Measurements from ENCODE around the gene C1orf35.

The C1orf35 gene

GRCh38 chr1:228105270-228105995 is 2.3 kb upstream of the C1orf35 start:
- Histone ChIP-seq H3K36me3 (ENCODE audit: control insufficient read depth in 5 of 5, insufficient read depth in 5 of 5, low read length in 5 of 5) (peaks cover 0 to 36% (median 28%) of the 10 kb centered on the region in 5 donors), H3K4me3 (ENCODE audit: low read depth in 1 of 5, low read length in 5 of 5) (no peak overlapping the region), H3K4me1 (ENCODE audit: control insufficient read depth in 5 of 5, insufficient read depth in 5 of 5, low read length in 5 of 5) (peaks cover 5 to 54% (median 46%) of the 10 kb centered on the region in 5 donors)

GRCh38 chr1:228104526-228105269 is 1.6 kb upstream of the C1orf35 start:
- Histone ChIP-seq H3K27ac (ENCODE audit: low read depth, low read length) (no peak overlapping the region), H3K4me1 (ENCODE audit: control insufficient read depth in 5 of 5, insufficient read depth in 5 of 5, low read length in 5 of 5) (peaks cover 5 to 46% (median 39%) of the 10 kb centered on the region in 5 donors), H3K27me3 (ENCODE audit: control insufficient read depth in 5 of 5, insufficient read depth in 4 of 5, low read length in 5 of 5) (no peaks in the 10 kb centered on the region), H3K9me3 (ENCODE audit: control insufficient read depth in 5 of 5, low read length in 5 of 5) (no peaks in the 10 kb centered on the region), H3K36me3 (ENCODE audit: control insufficient read depth in 5 of 5, insufficient read depth in 5 of 5, low read length in 5 of 5) (peaks cover 0 to 42% (median 32%) of the 10 kb centered on the region in 5 donors), H3K4me3 (ENCODE audit: low read depth in 1 of 5, low read length in 5 of 5) (no peak overlapping the region), H3K9ac (ENCODE audit: low read length in 5 of 5) (no peak overlapping the region)

More at GRCh38 chr1:228105270-228105995, 2.3 kb upstream of the C1orf35 start:
- no peak overlapping the region for H3K27ac ChIP-seq (ENCODE audit: low read depth, low read length)
- H3K27me3 ChIP-seq (ENCODE audit: control insufficient read depth in 5 of 5, insufficient read depth in 4 of 5, low read length in 5 of 5) = no peaks in the 10 kb centered on the region
- no peaks in the 10 kb centered on the region for H3K9me3 ChIP-seq (ENCODE audit: control insufficient read depth in 5 of 5, low read length in 5 of 5)
- no peak overlapping the region for H3K9ac ChIP-seq (ENCODE audit: low read length in 5 of 5)

- Histone ChIP-seq H3K27ac (ENCODE audit: low read depth, low read length) (no peak overlapping the region), H3K9ac (ENCODE audit: low read length in 5 of 5) (peak overlapping the region in 4 of 5 donors; percentile 8 to 69 (median 58)), H3K36me3 (ENCODE audit: control insufficient read depth in 5 of 5, insufficient read depth in 5 of 5, low read length in 5 of 5) (peaks cover 0 to 58% (median 50%) of the 10 kb centered on the region in 5 donors), H3K4me3 (ENCODE audit: low read depth in 1 of 5, low read length in 5 of 5) (peak overlapping the region in 4 of 5 donors; percentile 57 to 90 (median 85)), H3K9me3 (ENCODE audit: control insufficient read depth in 5 of 5, low read length in 5 of 5) (no peaks in the 10 kb centered on the region), H3K4me1 (ENCODE audit: control insufficient read depth in 5 of 5, insufficient read depth in 5 of 5, low read length in 5 of 5) (peaks cover 0 to 30% (median 26%) of the 10 kb centered on the region in 5 donors), H3K27me3 (ENCODE audit: control insufficient read depth in 5 of 5, insufficient read depth in 4 of 5, low read length in 5 of 5) (no peaks in the 10 kb centered on the region)
Measured at GRCh38 chr1:228101994-228102790, 933 bp downstream of the C1orf35 start.

GRCh38 chr1:228101614-228101993 is 1.5 kb downstream of the C1orf35 start:
- H3K4me1 ChIP-seq (ENCODE audit: control insufficient read depth in 5 of 5, insufficient read depth in 5 of 5, low read length in 5 of 5) = peaks cover 0 to 33% (median 26%) of the 10 kb centered on the region in 5 donors
- no peaks in the 10 kb centered on the region for H3K9me3 ChIP-seq (ENCODE audit: control insufficient read depth in 5 of 5, low read length in 5 of 5)
- peak overlapping the region in 2 of 5 donors; percentile 28 for H3K9ac ChIP-seq (ENCODE audit: low read length in 5 of 5)
- peaks cover 0 to 58% (median 53%) of the 10 kb centered on the region in 5 donors for H3K36me3 ChIP-seq (ENCODE audit: control insufficient read depth in 5 of 5, insufficient read depth in 5 of 5, low read length in 5 of 5)
- H3K27ac ChIP-seq (ENCODE audit: low read depth, low read length) = no peak overlapping the region
- H3K27me3 ChIP-seq (ENCODE audit: control insufficient read depth in 5 of 5, insufficient read depth in 4 of 5, low read length in 5 of 5) = no peaks in the 10 kb centered on the region
- peak overlapping the region in 3 of 5 donors; percentile 83 to 90 (median 87) for H3K4me3 ChIP-seq (ENCODE audit: low read depth in 1 of 5, low read length in 5 of 5)

GRCh38 chr1:228100822-228101613 is 2.1 kb downstream of the C1orf35 start:
- Histone ChIP-seq H3K4me1 (ENCODE audit: control insufficient read depth in 5 of 5, insufficient read depth in 5 of 5, low read length in 5 of 5) (peaks cover 0 to 38% (median 27%) of the 10 kb centered on the region in 5 donors), H3K27me3 (ENCODE audit: control insufficient read depth in 5 of 5, insufficient read depth in 4 of 5, low read length in 5 of 5) (no peaks in the 10 kb centered on the region), H3K9me3 (ENCODE audit: control insufficient read depth in 5 of 5, low read length in 5 of 5) (no peaks in the 10 kb centered on the region), H3K36me3 (ENCODE audit: control insufficient read depth in 5 of 5, insufficient read depth in 5 of 5, low read length in 5 of 5) (peaks cover 0 to 56% (median 49%) of the 10 kb centered on the region in 5 donors), H3K27ac (ENCODE audit: low read depth, low read length) (no peak overlapping the region), H3K4me3 (ENCODE audit: low read depth in 1 of 5, low read length in 5 of 5) (peak overlapping the region in 1 of 5 donors; percentile 90), H3K9ac (ENCODE audit: low read length in 5 of 5) (peak overlapping the region in 1 of 5 donors; percentile 28)

GRCh38 chr1:228099331-228099732 is 3.8 kb downstream of the C1orf35 start:
- peaks cover 3 to 7% (median 7%) of the 10 kb centered on the region in 5 donors for H3K9me3 ChIP-seq (ENCODE audit: control insufficient read depth in 5 of 5, low read length in 5 of 5)
- H3K4me1 ChIP-seq (ENCODE audit: control insufficient read depth in 5 of 5, insufficient read depth in 5 of 5, low read length in 5 of 5) = peaks cover 0 to 44% (median 35%) of the 10 kb centered on the region in 5 donors
- no peaks in the 10 kb centered on the region for H3K27me3 ChIP-seq (ENCODE audit: control insufficient read depth in 5 of 5, insufficient read depth in 4 of 5, low read length in 5 of 5)
- no peak overlapping the region for H3K27ac ChIP-seq (ENCODE audit: low read depth, low read length)
- no peak overlapping the region for H3K9ac ChIP-seq (ENCODE audit: low read length in 5 of 5)
- H3K4me3 ChIP-seq (ENCODE audit: low read depth in 1 of 5, low read length in 5 of 5) = no peak overlapping the region
- peaks cover 0 to 52% (median 43%) of the 10 kb centered on the region in 5 donors for H3K36me3 ChIP-seq (ENCODE audit: control insufficient read depth in 5 of 5, insufficient read depth in 5 of 5, low read length in 5 of 5)

GRCh38 chr1:228098323-228098931 is 4.7 kb downstream of the C1orf35 start:
- peaks cover 0 to 56% (median 43%) of the 10 kb centered on the region in 5 donors for H3K36me3 ChIP-seq (ENCODE audit: control insufficient read depth in 5 of 5, insufficient read depth in 5 of 5, low read length in 5 of 5)
- no peak overlapping the region for H3K9ac ChIP-seq (ENCODE audit: low read length in 5 of 5)
- no peak overlapping the region for H3K4me3 ChIP-seq (ENCODE audit: low read depth in 1 of 5, low read length in 5 of 5)
- H3K27ac ChIP-seq (ENCODE audit: low read depth, low read length) = no peak overlapping the region
- no peaks in the 10 kb centered on the region for H3K27me3 ChIP-seq (ENCODE audit: control insufficient read depth in 5 of 5, insufficient read depth in 4 of 5, low read length in 5 of 5)
- peaks cover 3 to 12% (median 8%) of the 10 kb centered on the region in 5 donors for H3K9me3 ChIP-seq (ENCODE audit: control insufficient read depth in 5 of 5, low read length in 5 of 5)
- peaks cover 0 to 35% (median 28%) of the 10 kb centered on the region in 5 donors for H3K4me1 ChIP-seq (ENCODE audit: control insufficient read depth in 5 of 5, insufficient read depth in 5 of 5, low read length in 5 of 5)

- Histone ChIP-seq H3K27ac (ENCODE audit: low read depth, low read length) (no peak overlapping the region), H3K4me1 (ENCODE audit: control insufficient read depth in 5 of 5, insufficient read depth in 5 of 5, low read length in 5 of 5) (peaks cover 0 to 36% (median 35%) of the 10 kb centered on the region in 5 donors), H3K36me3 (ENCODE audit: control insufficient read depth in 5 of 5, insufficient read depth in 5 of 5, low read length in 5 of 5) (peaks cover 0 to 57% (median 51%) of the 10 kb centered on the region in 5 donors)
Measured at GRCh38 chr1:228097333-228098081, 5.6 kb downstream of the C1orf35 start.

More at GRCh38 chr1:228097333-228098081, 5.6 kb downstream of the C1orf35 start:
- no peak overlapping the region for H3K9ac ChIP-seq (ENCODE audit: low read length in 5 of 5)
- peaks cover 3 to 12% (median 8%) of the 10 kb centered on the region in 5 donors for H3K9me3 ChIP-seq (ENCODE audit: control insufficient read depth in 5 of 5, low read length in 5 of 5)
- H3K4me3 ChIP-seq (ENCODE audit: low read depth in 1 of 5, low read length in 5 of 5) = no peak overlapping the region
- no peaks in the 10 kb centered on the region for H3K27me3 ChIP-seq (ENCODE audit: control insufficient read depth in 5 of 5, insufficient read depth in 4 of 5, low read length in 5 of 5)

All from subcutaneous abdominal adipose tissue (tissue), 5 donors.